Large intestine (tissue), 3 donors: ENCODE measurements around the gene AMIGO3. TPM values are rescaled to one million over a fixed set of nuclear protein-coding genes. Genes with fewer than 3 reads are reported as not detected.

Experiments used
- DNase-seq, 2 donors: peaks; one replicate each; pipeline versions ENCODE4 v3.0.0 to v3.0.0-alpha.2; 2013
- H3K27ac ChIP-seq: one replicate; pipeline ENCODE4 v1.5.1; 2013; ENCODE audit warnings: low read length
- H3K27me3 ChIP-seq: 2 replicates; pipeline ENCODE4 v1.6.1; 2013; ENCODE audit warnings: low read length; ENCODE audit not compliant: control insufficient read depth, insufficient read depth
- H3K36me3 ChIP-seq: 2 replicates; pipeline ENCODE4 v1.6.1; 2013; ENCODE audit warnings: low read length; ENCODE audit not compliant: control insufficient read depth, insufficient read depth
- H3K4me1 ChIP-seq: one replicate; pipeline ENCODE4 v1.6.1; 2013; ENCODE audit warnings: low read length; ENCODE audit not compliant: control insufficient read depth, insufficient read depth
- H3K4me3 ChIP-seq: one replicate; pipeline ENCODE4 v1.5.1; 2013; ENCODE audit warnings: low read length
- H3K9me3 ChIP-seq: one replicate; pipeline ENCODE4 v1.6.1; 2013; ENCODE audit warnings: mild to moderate bottlenecking, low read depth, low read length, moderate library complexity; ENCODE audit not compliant: control insufficient read depth
- WGBS: methylation state at CpG from one replicate; pipeline ENCODE4 v1.1.5; 2013; ENCODE audit warnings: low lambda C conversion rate; ENCODE audit not compliant: insufficient coverage; 5-methylcytosine and 5-hydroxymethylcytosine counted together
- polyA plus RNA-seq: library from polyadenylated mRNA; unstranded; fragments of 120-200 nt; gene quantifications from one replicate; pipeline ENCODE4 v1.2.1, GENCODE V29; 2013

Gene AMIGO3
- polyA plus RNA-seq, 1 donor = 1.3 TPM

DNA sequence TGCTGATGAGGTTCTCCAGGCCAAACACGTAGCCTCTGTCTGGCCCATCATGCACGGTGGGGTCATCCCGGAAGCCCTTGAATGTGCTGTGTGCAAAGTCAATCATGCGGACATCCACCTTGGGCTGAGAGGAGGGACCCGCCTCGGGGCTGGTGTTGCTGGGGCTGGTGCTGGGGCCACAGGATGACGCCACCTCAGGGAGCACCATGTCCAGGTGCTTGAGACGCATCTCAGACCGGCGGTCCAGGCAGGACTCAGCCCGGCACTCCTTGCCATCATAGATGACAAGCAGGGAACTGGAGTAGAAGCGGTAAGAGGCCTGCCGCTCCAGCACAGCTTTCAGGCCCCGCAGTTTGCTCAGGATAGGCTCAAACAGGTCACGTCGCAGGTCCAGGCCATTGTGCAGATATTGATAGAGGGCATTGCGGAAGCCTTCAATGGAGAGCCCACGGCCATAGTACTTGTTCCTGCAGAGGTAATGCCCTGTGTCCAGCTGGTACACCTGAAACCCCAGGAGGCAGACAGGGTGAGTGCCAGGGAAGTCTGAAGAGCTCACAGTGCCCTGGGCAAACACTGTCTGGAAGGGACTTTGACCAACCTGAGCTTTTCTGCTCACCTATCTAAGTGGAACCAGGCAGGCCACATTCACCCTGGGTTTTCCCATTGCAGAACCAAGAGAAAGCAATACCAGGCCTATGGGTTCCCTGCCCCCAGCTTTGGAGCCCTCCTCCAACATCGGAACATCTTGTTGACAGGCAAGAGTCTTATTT is 7.9 kb upstream of the AMIGO3 start:
- no peak overlapping the region for H3K27ac ChIP-seq
- H3K36me3 ChIP-seq = peaks cover 63% of the 10 kb centered on the region
- WGBS = no CpG with 5 or more reads among the region's 19 CpGs
- no peaks in the 10 kb centered on the region for H3K9me3 ChIP-seq
- no peak overlapping the region for H3K4me3 ChIP-seq
- no peak for DNase-seq
- H3K27me3 ChIP-seq = no peaks in the 10 kb centered on the region
- H3K4me1 ChIP-seq = peaks cover 18% of the 10 kb centered on the region

DNA sequence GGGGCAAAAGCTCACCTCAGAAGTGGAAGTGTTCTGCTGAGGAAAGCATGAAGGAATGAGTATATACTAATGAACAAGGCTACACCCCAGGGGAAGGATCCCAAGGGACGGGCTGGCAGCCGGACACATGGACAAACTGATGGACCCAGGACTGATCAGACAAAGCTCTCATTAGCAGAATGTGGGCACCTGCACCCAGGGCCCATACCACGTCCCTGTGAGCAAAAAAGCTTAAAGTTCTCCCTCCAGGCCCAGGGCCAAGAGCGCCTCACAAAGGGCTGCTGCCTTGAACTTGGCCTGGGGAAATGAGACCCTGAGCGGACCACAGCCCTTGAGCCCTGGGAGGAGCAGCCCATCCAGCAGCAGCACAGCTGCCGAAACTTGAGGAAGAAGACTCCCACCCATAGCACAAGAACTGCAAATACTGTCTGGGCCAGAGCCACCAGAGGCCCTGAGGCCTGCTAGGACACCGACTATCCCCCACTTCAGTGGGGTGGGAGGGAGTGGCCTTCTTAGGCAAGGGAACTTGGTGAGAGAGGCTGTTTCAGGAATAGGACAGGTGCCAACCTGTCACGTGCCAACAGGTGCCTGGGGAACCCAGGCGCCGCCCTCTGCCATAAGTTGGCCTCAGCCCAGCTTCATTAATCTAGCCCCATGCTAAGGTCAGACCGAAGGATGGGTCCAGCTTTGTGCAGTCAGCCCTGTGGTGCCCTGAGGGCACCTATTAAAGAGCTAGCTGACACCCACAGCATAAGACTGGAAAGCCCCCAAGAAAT is 6.6 kb upstream of the AMIGO3 start:
- no peak overlapping the region for H3K27ac ChIP-seq
- H3K9me3 ChIP-seq = no peaks in the 10 kb centered on the region
- WGBS = no CpG with 5 or more reads among the region's 11 CpGs
- H3K27me3 ChIP-seq = no peaks in the 10 kb centered on the region
- H3K36me3 ChIP-seq = peaks cover 64% of the 10 kb centered on the region
- no peak overlapping the region for H3K4me3 ChIP-seq
- no peak for DNase-seq
- H3K4me1 ChIP-seq = peaks cover 18% of the 10 kb centered on the region

DNA sequence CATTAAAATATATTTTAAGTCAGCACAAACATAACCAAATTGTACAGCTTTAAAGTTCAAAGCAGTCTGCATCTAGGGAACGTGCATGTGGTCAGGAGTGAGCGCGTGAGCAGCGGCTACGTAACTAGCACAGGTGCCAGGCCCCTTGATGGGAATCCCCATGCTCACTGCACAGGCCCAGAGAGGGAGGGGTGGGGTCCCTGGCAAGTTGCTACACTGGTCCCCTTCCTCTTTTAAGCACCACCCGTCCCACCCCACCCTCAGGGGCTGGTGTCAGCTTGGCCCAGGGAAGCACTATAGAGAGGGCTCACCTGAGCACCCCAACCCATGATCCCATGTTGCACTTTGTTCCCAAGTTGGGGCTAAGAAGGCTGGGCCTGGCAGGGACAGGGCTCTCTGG is 5.1 kb upstream of the AMIGO3 start:
- Histone ChIP-seq H3K27me3 (no peaks in the 10 kb centered on the region), H3K4me3 (peak overlapping the region; percentile 84), H3K4me1 (peaks cover 21% of the 10 kb centered on the region), H3K27ac (peak overlapping the region; percentile 94), H3K36me3 (peaks cover 59% of the 10 kb centered on the region), H3K9me3 (no peaks in the 10 kb centered on the region)
- DNase-seq = peak in 1 of 2 donors; percentile 62
- no CpG with 5 or more reads among the region's 6 CpGs for WGBS

DNA sequence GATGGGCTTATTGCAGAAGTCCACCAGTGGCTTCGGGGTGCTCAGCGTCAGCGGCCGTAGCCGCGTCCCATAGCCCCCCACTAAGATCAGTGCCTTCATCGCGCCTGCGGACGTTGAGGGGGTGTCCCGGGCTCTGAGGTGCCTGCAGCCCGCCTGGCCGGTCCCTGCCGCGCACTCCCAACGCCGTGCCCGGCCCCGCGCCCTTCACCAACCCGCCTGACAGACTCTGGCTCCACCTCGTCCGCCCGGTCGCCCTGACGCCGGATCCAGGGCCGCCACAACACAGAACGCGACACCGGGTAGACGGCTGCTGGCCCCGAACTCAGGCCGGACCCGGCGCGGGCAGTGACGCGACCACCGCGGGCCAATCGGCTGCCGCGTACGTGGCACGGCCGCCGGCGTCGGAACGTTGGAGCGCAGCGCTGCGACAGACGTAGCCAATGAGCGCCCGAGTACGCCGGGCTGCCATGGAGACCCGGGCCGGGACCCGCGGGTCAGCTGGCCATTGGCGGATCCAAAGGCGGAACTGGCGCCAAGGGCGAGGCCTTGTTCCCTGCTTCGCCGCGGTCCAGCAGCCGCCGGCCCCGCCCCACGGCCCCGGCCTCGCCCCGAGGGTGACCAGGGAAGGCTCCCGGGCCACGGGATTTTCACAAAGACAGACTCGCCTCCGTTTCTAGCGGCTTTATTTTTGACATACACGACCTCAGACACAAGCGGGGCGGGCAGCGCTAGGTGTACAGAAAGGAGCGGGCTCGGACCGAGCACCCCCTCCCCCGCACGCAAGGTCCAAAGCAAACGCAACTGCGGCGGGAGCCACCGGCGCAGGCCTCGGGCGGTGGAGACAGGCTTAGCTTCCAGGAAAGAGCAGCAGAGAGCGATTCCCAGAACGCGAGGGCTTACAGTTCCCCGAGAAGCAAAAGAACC is 4.4 kb upstream of the AMIGO3 start, which contains the start of gene GMPPB:
TSS of gene GMPPB (minus strand) at position 324 of the 924 bp plus-strand sequence. CDS start at position 99, 225 bp downstream.
- DNase-seq = peak; percentile 97 to 98
- no CpG with 5 or more reads among the region's 102 CpGs for WGBS
- Histone ChIP-seq H3K4me3 (peak within 1 kb of the TSS; percentile 100), H3K36me3 (peaks cover 58% of the 10 kb centered on the region), H3K27me3 (no peaks in the 10 kb centered on the region), H3K4me1 (peaks cover 24% of the 10 kb centered on the region), H3K9me3 (peaks cover 2% of the 10 kb centered on the region), H3K27ac (peak within 1 kb of the TSS; percentile 99)

DNA sequence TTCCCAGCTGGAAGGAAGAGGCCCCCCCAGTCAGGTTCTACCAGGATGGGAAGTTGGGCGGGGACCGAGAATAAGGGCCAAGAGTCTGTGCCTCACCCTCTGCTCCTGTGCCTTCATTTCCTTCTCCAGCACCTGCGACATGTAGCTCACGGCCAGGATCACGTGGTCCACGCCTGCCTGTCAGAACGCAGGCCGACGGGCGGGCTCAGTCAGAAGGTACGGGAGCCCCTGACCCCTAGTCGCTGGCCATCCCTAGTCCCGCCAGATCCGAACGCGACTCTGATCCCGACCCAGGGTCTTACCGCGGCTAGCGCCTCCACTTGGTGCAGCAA is 3.8 kb upstream of the AMIGO3 start:
- Histone ChIP-seq H3K4me3 (peak overlapping the region; percentile 100), H3K27ac (peak overlapping the region; percentile 99), H3K9me3 (peaks cover 7% of the 10 kb centered on the region), H3K36me3 (peaks cover 57% of the 10 kb centered on the region), H3K4me1 (peaks cover 30% of the 10 kb centered on the region), H3K27me3 (no peaks in the 10 kb centered on the region)
- peak; percentile 64 to 83 for DNase-seq
- WGBS = no CpG with 5 or more reads among the region's 20 CpGs

DNA sequence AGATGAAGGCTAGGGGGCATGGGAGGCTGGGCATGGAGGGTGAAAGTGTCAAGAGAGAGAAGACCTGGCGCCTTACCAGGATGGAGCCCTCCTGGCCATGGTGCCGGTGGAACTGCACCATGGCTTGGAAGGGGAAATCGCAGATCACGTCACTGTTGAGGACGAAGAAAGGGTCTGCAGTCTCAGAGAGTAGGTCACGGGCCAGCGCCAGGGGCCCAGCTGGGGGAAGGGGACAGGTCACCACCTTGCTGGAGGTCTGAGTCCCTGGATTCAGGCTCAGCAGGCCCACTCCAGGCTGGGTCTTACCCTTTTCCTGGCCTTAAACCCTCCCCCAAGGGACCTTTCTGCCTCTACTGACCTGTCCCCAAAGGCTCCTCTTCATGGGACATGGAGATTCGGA is 3.4 kb upstream of the AMIGO3 start:
- H3K4me1 ChIP-seq = peaks cover 31% of the 10 kb centered on the region
- peaks cover 54% of the 10 kb centered on the region for H3K36me3 ChIP-seq
- no peaks in the 10 kb centered on the region for H3K27me3 ChIP-seq
- H3K27ac ChIP-seq = peak overlapping the region; percentile 99
- no CpG with 5 or more reads among the region's 8 CpGs for WGBS
- H3K9me3 ChIP-seq = peaks cover 11% of the 10 kb centered on the region
- H3K4me3 ChIP-seq = peak overlapping the region; percentile 100
- no peak for DNase-seq

DNA sequence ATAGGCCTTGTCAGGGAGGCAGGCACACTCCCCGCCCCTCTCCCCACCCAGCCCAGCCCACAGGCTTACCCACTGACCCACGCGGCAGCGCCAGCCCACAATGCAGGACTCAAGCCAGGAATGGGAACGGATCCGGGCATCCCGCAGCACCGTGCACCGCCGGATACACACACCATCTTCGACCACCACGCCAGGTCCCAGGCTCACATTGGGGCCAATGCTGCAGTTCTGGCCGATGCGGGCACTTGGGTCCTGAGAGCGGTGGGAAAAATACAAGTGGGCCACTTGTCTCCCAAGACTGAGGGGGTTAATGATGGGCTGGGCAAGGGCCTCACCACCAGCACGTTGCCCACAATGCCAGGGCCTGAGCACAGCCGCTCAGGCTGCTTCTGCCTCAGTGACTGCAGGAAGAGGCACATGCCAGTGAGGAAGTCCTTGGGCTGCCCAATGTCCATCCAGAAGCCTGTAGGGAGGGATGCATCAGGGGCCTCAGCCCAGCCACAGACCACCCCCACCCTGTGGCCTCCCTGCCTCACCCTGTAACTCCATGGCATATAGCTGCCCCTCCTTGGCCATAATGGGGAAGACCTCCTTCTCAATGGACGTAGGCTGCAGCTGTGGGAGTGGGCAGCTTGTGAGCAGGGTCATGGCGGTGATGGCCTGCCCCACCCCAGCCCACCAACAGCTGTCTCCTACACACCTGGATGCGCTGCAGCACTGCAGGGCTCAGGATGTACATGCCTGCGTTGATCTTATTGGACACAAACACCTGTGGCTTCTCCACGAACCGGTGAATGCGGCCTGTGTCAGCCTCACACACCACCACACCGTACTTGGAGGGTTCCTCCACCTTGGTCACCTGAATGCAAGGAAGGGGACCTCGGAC is 2.7 kb upstream of the AMIGO3 start:
- no peak for DNase-seq
- peaks cover 31% of the 10 kb centered on the region for H3K4me1 ChIP-seq
- H3K9me3 ChIP-seq = peaks cover 11% of the 10 kb centered on the region
- no peak overlapping the region for H3K27ac ChIP-seq
- H3K36me3 ChIP-seq = peaks cover 49% of the 10 kb centered on the region
- 100% methylated on average over 1 of the region's 26 CpGs for WGBS
- H3K27me3 ChIP-seq = no peaks in the 10 kb centered on the region
- no peak overlapping the region for H3K4me3 ChIP-seq

DNA sequence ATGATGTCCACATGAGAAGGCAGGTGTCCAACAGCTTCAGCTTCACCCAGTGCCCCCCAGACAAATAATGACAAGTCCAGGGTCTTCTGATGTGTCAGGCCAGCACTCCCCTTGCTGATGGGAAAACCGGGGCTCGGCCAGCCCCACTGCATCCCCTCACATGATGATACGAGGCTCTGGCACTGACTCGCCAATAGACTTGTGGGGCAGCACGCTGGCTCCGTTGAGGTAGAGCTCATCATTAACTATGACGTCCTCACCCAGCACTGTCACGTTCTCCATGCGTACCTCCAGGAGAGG is 2.1 kb upstream of the AMIGO3 start:
- Histone ChIP-seq H3K9me3 (peaks cover 11% of the 10 kb centered on the region), H3K27ac (no peak overlapping the region), H3K4me1 (peaks cover 31% of the 10 kb centered on the region), H3K4me3 (no peak overlapping the region), H3K27me3 (no peaks in the 10 kb centered on the region), H3K36me3 (peaks cover 49% of the 10 kb centered on the region)
- no CpG with 5 or more reads among the region's 9 CpGs for WGBS
- no peak for DNase-seq

DNA sequence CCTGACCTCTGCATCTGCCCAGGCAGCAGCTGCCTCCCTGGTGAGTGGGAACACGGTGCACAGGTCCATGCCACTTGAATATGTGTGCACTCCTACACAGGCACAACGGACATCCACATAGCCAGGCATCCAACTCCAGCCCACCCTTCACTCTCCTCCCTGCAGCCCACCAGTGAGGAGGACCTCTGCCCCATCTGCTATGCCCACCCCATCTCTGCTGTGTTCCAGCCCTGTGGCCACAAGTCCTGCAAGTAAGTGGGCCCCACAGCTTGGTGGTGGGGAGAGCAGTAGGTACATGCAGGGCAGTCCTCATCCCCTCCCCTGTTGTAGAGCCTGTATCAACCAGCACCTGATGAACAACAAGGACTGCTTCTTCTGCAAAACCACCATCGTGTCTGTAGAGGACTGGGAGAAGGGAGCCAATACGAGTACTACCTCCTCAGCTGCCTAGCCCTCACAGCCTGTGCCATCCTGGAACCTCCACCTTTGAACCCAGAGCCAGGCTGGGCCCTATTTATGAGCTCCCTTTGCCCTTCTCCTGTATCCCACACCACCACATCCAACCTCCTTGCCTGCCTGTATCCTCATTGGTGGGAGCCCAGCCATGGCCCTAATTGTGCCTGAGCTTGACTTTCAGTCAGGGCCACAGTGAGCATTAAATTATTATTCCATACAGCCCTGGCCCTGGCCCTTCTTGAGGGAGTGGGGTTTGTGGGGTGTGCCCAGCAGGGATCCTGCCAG is 1.5 kb upstream of the AMIGO3 start:
- H3K4me3 ChIP-seq = no peak overlapping the region
- no CpG with 5 or more reads among the region's 4 CpGs for WGBS
- H3K27ac ChIP-seq = no peak overlapping the region
- peaks cover 31% of the 10 kb centered on the region for H3K4me1 ChIP-seq
- H3K9me3 ChIP-seq = peaks cover 11% of the 10 kb centered on the region
- H3K36me3 ChIP-seq = peaks cover 49% of the 10 kb centered on the region
- H3K27me3 ChIP-seq = no peaks in the 10 kb centered on the region
- no peak for DNase-seq
